GM12875 (cell line): Measurements from ENCODE around the gene HMGN3.

Experiments used
- H3K4me3 ChIP-seq: one replicate; pipeline ENCODE4 v1.5.1; 2011; ENCODE audit warnings: low read depth, low read length, control low read depth
- CTCF ChIP-seq: IDR thresholded peaks from 2 replicates; pipeline ENCODE4 v1.5.1; 2011; ENCODE audit warnings: low read depth, mild to moderate bottlenecking, control low read depth, inconsistent platforms, low read length, moderate library complexity, borderline replicate concordance; ENCODE audit not compliant: insufficient read depth

HMGN3 gene

GRCh38 chr6:79234150-79235022 lies at the start of gene HMGN3:
TSS of gene HMGN3 (minus strand) at chr6:79234682.
- peak; percentile 17; the same call in 1 of the 2 replicates for TF ChIP-seq CTCF
- H3K4me3 ChIP-seq, result peak within 1 kb of the TSS; percentile 55

- TF ChIP-seq CTCF, result no peak
- H3K4me3 ChIP-seq, result no peak overlapping the region
Measured at GRCh38 chr6:79280756-79281155, 46.3 kb upstream of the HMGN3 start.

GRCh38 chr6:79277109-79277508 lies 42.6 kb upstream of the HMGN3 start:
- TF ChIP-seq CTCF, result no peak
- no peak overlapping the region for H3K4me3 ChIP-seq

- no peak for TF ChIP-seq CTCF
- H3K4me3 ChIP-seq, result no peak overlapping the region
Measured at GRCh38 chr6:79269877-79270276, 35.4 kb upstream of the HMGN3 start.

GRCh38 chr6:79267128-79267527 lies 32.6 kb upstream of the HMGN3 start:
- no peak overlapping the region for H3K4me3 ChIP-seq
- TF ChIP-seq CTCF, result no peak

DNA sequence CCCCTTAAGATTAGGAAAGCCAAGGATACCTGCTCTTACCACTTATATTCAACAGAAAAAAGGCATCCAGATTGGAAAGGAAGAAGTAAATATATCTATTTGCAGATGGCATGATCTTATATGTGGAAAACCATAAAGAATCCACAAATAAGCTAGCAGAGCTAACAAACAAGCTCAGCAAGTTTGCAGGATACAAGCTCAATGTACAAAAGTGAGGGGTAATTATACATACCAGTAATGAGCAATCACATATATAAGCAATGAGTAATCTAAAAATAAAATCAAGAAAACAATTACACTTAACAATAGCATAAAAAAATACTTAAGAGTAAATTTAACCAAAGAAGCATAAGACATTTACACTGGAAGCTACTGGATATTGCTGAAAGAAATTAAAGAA lies 31.6 kb upstream of the HMGN3 start:
- TF ChIP-seq CTCF, result no peak

GRCh38 chr6:79263359-79263758 lies 28.9 kb upstream of the HMGN3 start:
- no peak overlapping the region for H3K4me3 ChIP-seq
- TF ChIP-seq CTCF, result no peak

More for the DNA sequence above, 31.6 kb upstream of the HMGN3 start:
- no peak overlapping the region for H3K4me3 ChIP-seq
